IPS-18a (cell line): ENCODE results near the gene SAP130.

Experiments used
- H3K27ac ChIP-seq: one replicate; pipeline ENCODE4 v1.5.1; 2013; ENCODE audit warnings: low read length
- H3K27me3 ChIP-seq: one replicate; pipeline ENCODE4 v1.6.1; 2013; ENCODE audit warnings: mild to moderate bottlenecking, low read length; ENCODE audit not compliant: control insufficient read depth, insufficient read depth
- H3K36me3 ChIP-seq: one replicate; pipeline ENCODE4 v1.6.1; 2013; ENCODE audit warnings: low read depth, low read length; ENCODE audit not compliant: control insufficient read depth
- H3K4me1 ChIP-seq: one replicate; pipeline ENCODE4 v1.6.1; 2013; ENCODE audit warnings: low read depth, low read length; ENCODE audit not compliant: control insufficient read depth
- H3K4me3 ChIP-seq: one replicate; pipeline ENCODE4 v1.5.1; 2013; ENCODE audit warnings: low read length
- H3K9ac ChIP-seq: one replicate; pipeline ENCODE4 v1.6.1; 2013; ENCODE audit warnings: mild to moderate bottlenecking, low read length, moderate library complexity
- H3K9me3 ChIP-seq: one replicate; pipeline ENCODE4 v1.6.1; 2013; ENCODE audit warnings: low read depth, low read length; ENCODE audit not compliant: control insufficient read depth

The SAP130 gene

GRCh38 chr2:128041561-128041960 lies 13.7 kb upstream of the SAP130 start:
- Histone ChIP-seq H3K27me3 (no peaks in the 10 kb centered on the region), H3K4me3 (no peak overlapping the region), H3K9ac (no peak overlapping the region), H3K4me1 (no peaks in the 10 kb centered on the region), H3K9me3 (peaks cover 20% of the 10 kb centered on the region), H3K36me3 (no peaks in the 10 kb centered on the region), H3K27ac (no peak overlapping the region)

- H3K9me3 ChIP-seq, result peaks cover 20% of the 10 kb centered on the region
Measured at GRCh38 chr2:128040166-128040771, 12.4 kb upstream of the SAP130 start.

GRCh38 chr2:128039535-128039934 lies 11.7 kb upstream of the SAP130 start:
- Histone ChIP-seq H3K4me1 (no peaks in the 10 kb centered on the region), H3K36me3 (no peaks in the 10 kb centered on the region), H3K27ac (no peak overlapping the region), H3K4me3 (no peak overlapping the region), H3K9me3 (peaks cover 20% of the 10 kb centered on the region), H3K27me3 (no peaks in the 10 kb centered on the region), H3K9ac (no peak overlapping the region)

More at GRCh38 chr2:128040166-128040771, 12.4 kb upstream of the SAP130 start:
- Histone ChIP-seq H3K4me1 (no peaks in the 10 kb centered on the region), H3K27ac (no peak overlapping the region), H3K27me3 (no peaks in the 10 kb centered on the region), H3K9ac (no peak overlapping the region), H3K4me3 (no peak overlapping the region), H3K36me3 (no peaks in the 10 kb centered on the region)

GRCh38 chr2:128038411-128038810 lies 10.6 kb upstream of the SAP130 start:
- H3K27me3 ChIP-seq, result no peaks in the 10 kb centered on the region
- H3K4me1 ChIP-seq, result no peaks in the 10 kb centered on the region
- peaks cover 20% of the 10 kb centered on the region for H3K9me3 ChIP-seq
- H3K27ac ChIP-seq, result no peak overlapping the region
- H3K4me3 ChIP-seq, result no peak overlapping the region
- no peaks in the 10 kb centered on the region for H3K36me3 ChIP-seq
- no peak overlapping the region for H3K9ac ChIP-seq

GRCh38 chr2:128037649-128038048 lies 9.8 kb upstream of the SAP130 start:
- Histone ChIP-seq H3K27me3 (no peaks in the 10 kb centered on the region), H3K9ac (no peak overlapping the region), H3K27ac (no peak overlapping the region), H3K4me1 (no peaks in the 10 kb centered on the region), H3K9me3 (peaks cover 14% of the 10 kb centered on the region), H3K36me3 (no peaks in the 10 kb centered on the region), H3K4me3 (no peak overlapping the region)

DNA sequence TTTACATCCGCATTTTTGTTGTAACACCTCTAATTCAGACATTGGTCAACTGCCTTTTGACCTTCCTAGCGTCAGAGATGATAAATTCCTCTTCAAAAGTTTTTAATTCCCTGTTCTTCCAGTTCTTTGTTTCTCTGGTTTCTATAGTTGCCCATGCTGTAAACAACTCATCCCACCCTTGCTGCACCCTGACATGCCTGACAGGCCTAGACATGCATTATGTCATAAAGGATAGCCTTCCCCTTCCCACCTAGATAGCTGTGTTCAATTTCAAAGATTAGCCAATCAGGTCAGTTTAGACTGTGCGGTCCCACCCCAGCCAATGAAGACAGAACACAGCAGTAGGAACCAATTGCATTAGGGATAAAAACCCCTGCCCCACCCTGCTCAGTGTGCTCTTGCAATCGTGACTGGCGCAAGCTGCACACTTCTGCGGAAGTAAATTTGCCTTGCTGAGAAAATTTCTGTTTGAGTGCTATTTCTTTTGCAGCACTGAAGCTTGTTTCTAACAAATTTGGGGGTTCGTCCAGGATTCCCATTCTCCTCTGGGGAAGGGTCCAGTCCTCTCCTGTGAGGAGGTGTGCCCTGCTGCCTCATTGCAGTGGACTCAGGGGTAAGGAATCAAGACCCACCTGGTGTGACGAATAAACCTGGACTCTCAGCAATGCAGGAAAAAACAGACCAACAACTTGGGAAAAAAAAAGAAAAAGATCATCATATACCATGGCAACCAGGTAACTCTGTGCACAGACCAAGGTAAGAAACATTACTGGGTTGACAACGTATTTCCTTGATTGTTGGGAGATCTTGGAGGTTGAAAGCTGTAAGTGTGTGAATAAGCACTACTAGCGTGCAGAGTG lies 9.1 kb upstream of the SAP130 start:
- Histone ChIP-seq H3K9me3 (peaks cover 10% of the 10 kb centered on the region), H3K27ac (no peak overlapping the region), H3K27me3 (no peaks in the 10 kb centered on the region), H3K9ac (no peak overlapping the region), H3K4me3 (no peak overlapping the region), H3K36me3 (no peaks in the 10 kb centered on the region), H3K4me1 (no peaks in the 10 kb centered on the region)

DNA sequence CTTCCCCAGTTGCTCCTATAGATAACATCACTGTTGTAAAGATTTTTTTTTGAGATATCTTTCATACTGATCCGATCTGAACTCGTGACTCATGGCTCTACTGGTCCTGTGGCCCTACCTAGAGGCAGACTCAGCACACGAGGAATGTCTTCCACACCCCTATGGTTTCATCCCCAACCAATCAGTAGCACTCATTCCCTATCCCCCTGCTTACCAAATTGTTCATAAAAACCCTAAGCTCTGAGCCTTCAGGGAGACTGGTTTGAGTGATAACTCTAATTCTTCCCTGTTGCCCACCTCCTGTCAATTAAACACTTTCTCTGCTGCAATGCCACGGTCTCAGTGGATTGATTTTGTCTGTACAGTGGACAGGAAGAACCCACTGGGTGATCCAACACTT lies 4.2 kb upstream of the SAP130 start:
- Histone ChIP-seq H3K9me3 (peaks cover 5% of the 10 kb centered on the region), H3K27ac (no peak overlapping the region), H3K4me3 (no peak overlapping the region), H3K4me1 (no peaks in the 10 kb centered on the region), H3K36me3 (no peaks in the 10 kb centered on the region), H3K27me3 (peaks cover 20% of the 10 kb centered on the region), H3K9ac (no peak overlapping the region)

- peaks cover 4% of the 10 kb centered on the region for H3K4me1 ChIP-seq
- no peak overlapping the region for H3K27ac ChIP-seq
- no peaks in the 10 kb centered on the region for H3K36me3 ChIP-seq
- peaks cover 20% of the 10 kb centered on the region for H3K27me3 ChIP-seq
- no peaks in the 10 kb centered on the region for H3K9me3 ChIP-seq
- peak overlapping the region; percentile 75 for H3K4me3 ChIP-seq
- no peak overlapping the region for H3K9ac ChIP-seq
Measured at GRCh38 chr2:128028668-128029054, 802 bp upstream of the SAP130 start.

- peak overlapping the region; percentile 66 for H3K9ac ChIP-seq
- peak overlapping the region; percentile 86 for H3K4me3 ChIP-seq
- peaks cover 20% of the 10 kb centered on the region for H3K27me3 ChIP-seq
- peaks cover 4% of the 10 kb centered on the region for H3K4me1 ChIP-seq
- no peaks in the 10 kb centered on the region for H3K36me3 ChIP-seq
- H3K27ac ChIP-seq, result no peak overlapping the region
- no peaks in the 10 kb centered on the region for H3K9me3 ChIP-seq
Measured at GRCh38 chr2:128027278-128027800, 520 bp downstream of the SAP130 start.

DNA sequence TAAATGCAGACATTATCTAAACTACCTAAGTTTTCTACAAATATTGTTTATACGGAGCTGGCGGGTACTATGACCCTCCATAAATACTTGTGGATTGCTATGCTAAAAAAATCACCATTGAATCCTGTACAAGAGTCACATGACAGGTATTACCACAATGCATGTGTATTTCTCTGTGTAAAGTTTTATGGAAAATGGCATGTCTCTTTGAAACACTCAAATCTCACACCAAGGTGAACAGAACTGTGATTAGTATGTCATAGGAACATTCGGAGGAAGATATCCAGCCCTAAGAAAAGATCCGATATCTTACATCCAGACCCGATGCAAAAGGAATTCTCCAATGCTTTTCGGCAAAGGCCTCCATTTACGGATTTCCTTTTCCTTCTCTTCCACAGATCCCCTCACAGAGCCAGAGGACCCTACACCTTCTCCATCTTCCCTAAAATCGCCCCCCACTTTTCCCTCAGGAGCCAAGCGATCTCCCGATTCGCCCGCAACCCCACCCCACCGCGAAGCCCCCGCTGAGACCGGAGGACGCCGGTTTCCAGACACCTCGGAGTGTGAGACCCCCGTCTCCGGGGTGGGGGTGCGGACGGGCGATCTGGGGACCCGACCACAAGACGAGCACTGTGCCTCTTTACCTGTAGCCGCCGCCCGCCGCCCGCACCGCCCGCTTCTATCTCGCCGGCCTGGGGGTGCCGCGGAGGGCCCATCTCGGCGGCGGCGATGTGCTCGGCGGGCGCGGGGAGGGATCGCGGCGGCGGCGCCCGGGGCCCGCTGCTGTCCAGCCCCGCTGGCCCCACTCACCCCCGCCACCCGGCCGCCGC lies 1.2 kb downstream of the SAP130 start:
- Histone ChIP-seq H3K36me3 (peaks cover 5% of the 10 kb centered on the region), H3K27me3 (peaks cover 20% of the 10 kb centered on the region), H3K9ac (peak overlapping the region; percentile 73), H3K27ac (no peak overlapping the region), H3K4me3 (peak overlapping the region; percentile 86), H3K9me3 (no peaks in the 10 kb centered on the region), H3K4me1 (peaks cover 4% of the 10 kb centered on the region)

DNA sequence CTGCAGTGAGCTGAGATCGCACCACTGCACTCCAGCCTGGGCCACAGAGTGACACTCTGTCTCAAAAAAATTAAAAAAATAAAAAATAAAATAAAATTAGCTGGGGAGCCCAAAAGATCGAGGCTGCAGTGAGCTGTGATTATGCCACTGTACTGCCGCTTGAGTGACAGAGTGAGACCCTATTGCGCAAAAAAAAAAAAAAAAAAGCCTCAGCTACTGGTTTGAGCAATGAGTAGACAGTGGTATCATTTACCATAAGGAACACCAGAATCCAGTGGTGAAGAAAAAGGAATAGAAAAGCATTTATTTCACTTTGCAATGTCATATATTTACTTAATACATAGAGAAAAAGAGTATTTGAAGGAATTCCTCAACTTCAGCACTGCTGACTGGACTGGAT lies 3.0 kb downstream of the SAP130 start:
- Histone ChIP-seq H3K27me3 (peaks cover 8% of the 10 kb centered on the region), H3K9ac (no peak overlapping the region), H3K4me1 (peaks cover 4% of the 10 kb centered on the region), H3K27ac (no peak overlapping the region), H3K9me3 (no peaks in the 10 kb centered on the region), H3K4me3 (no peak overlapping the region), H3K36me3 (peaks cover 13% of the 10 kb centered on the region)
